T-cell (primary cell): ENCODE measurements around the gene VMP1. TPM values are rescaled to one million over a fixed set of nuclear protein-coding genes. Genes with fewer than 3 reads are reported as not detected.

Experiments
- ATAC-seq, 4 experiments: fragments of 200-7000 bp in 3 of 4; fragments of 150-1000 bp in 1 of 4; cut with Tn5 transposase; replicated peaks in 1 of 4; 1 replicate in 3 of 4; 2 replicates in 1 of 4; pipeline ENCODE4 v1.10.0; 2021; ENCODE audit warnings: moderate library complexity in 3 of 4, mild to moderate bottlenecking in 2 of 4, moderate number of reproducible peaks in 1 of 4
- CTCF ChIA-PET, 2 donors: fragments of 300-600 bp; sonication (Branson Sonifier 250); formaldehyde crosslinking; loops; one replicate each; lab custom pipeline; 2022; ENCODE audit warnings: antibody characterized with exemption in 2 of 2; lab: Charles Lee
- POLR2A ChIA-PET, 2 donors: fragments of 300-600 bp; sonication (Branson Sonifier 250); formaldehyde crosslinking; loops; one replicate each; lab custom pipeline; 2022; ENCODE audit warnings: antibody characterized with exemption in 2 of 2; lab: Charles Lee
- DNase-seq, 35 experiments: peaks; one replicate each; pipeline versions ENCODE4 v3.0.0 to v3.0.0-alpha.2; 2013 to 2023
- H3K27ac ChIP-seq: one replicate; pipeline ENCODE4 v1.5.1; 2013; ENCODE audit warnings: low read length
- H3K27me3 ChIP-seq, 2 experiments: replicated peaks in 1 of 2; 1 replicate in 1 of 2; 2 replicates in 1 of 2; pipeline versions ENCODE4 v1.6.1 to v1.7.0; 2013; ENCODE audit warnings: low read length in 1 of 2, mixed read lengths in 1 of 2; ENCODE audit not compliant: control insufficient read depth in 2 of 2, insufficient read depth in 2 of 2; ENCODE audit errors: extremely low read depth in 1 of 2
- H3K36me3 ChIP-seq, 2 donors: 1 replicate in 1 of 2; 2 replicates in 1 of 2; pipeline versions ENCODE4 v1.6.1 to v1.7.0; 2013; ENCODE audit warnings: low read length in 1 of 2; ENCODE audit not compliant: control insufficient read depth in 2 of 2, insufficient read depth in 1 of 2; ENCODE audit errors: extremely low read depth in 1 of 2
- H3K4me1 ChIP-seq, 2 experiments: 1 replicate in 1 of 2; 2 replicates in 1 of 2; pipeline versions ENCODE4 v1.6.1 to v1.7.0; 2013; ENCODE audit warnings: low read length in 2 of 2, mixed read lengths in 1 of 2; ENCODE audit not compliant: insufficient read depth in 2 of 2, control insufficient read depth in 1 of 2; ENCODE audit errors: extremely low read depth in 1 of 2
- H3K4me3 ChIP-seq, 2 donors: 1 replicate in 1 of 2; 2 replicates in 1 of 2; pipeline versions ENCODE4 v1.5.1 to v1.7.0; 2013; ENCODE audit warnings: mild to moderate bottlenecking in 2 of 2, low read length in 1 of 2, moderate library complexity in 1 of 2; ENCODE audit not compliant: control insufficient read depth in 1 of 2; ENCODE audit errors: extremely low read depth in 1 of 2
- H3K9me3 ChIP-seq: 2 replicates; pipeline ENCODE4 v1.7.0; 2013
- H3K27ac Mint-ChIP-seq, 2 donors: one replicate each; pipeline ENCODE4 v1.8.0; 2020 to 2021; ENCODE audit warnings: mild to moderate bottlenecking in 2 of 2, mixed read lengths in 2 of 2
- H3K27me3 Mint-ChIP-seq, 2 donors: one replicate each; pipeline ENCODE4 v1.8.0; 2021 to 2022; ENCODE audit warnings: mixed read lengths in 2 of 2
- H3K36me3 Mint-ChIP-seq: one replicate; pipeline ENCODE4 v1.8.0; 2021; ENCODE audit warnings: mixed read lengths
- H3K4me1 Mint-ChIP-seq, 3 donors: one replicate each; pipeline ENCODE4 v1.8.0; 2020 to 2022; ENCODE audit warnings: mixed read lengths in 3 of 3, mild to moderate bottlenecking in 1 of 3
- H3K4me3 Mint-ChIP-seq, 3 donors: one replicate each; pipeline ENCODE4 v1.8.0; 2020 to 2022; ENCODE audit warnings: mild to moderate bottlenecking in 3 of 3, mixed read lengths in 3 of 3, moderate library complexity in 3 of 3
- H3K9me3 Mint-ChIP-seq, 3 donors: one replicate each; pipeline ENCODE4 v1.8.0; 2020 to 2022; ENCODE audit warnings: mixed read lengths in 3 of 3
- WGBS: methylation state at CpG from one replicate; pipeline ENCODE4 v1.1.5; 2013; ENCODE audit warnings: missing lambda C conversion rate; ENCODE audit not compliant: insufficient coverage; 5-methylcytosine and 5-hydroxymethylcytosine counted together
- total RNA-seq, 35 experiments: library from RNA in 6 of 35; stranded (reverse) in 6 of 35; fragments of 120-200 nt in 1 of 35; gene quantifications; one replicate each; pipeline versions ENCODE4 v1.2.1 to v1.2.4 and lab custom pipeline; 2013 to 2026

The VMP1 gene
- total RNA-seq, 5 donors from 2014 or later (not counting 1 experiment from before 2014, with no cell fraction given), result 93.7 to 104 (median 97.6) TPM

DNA sequence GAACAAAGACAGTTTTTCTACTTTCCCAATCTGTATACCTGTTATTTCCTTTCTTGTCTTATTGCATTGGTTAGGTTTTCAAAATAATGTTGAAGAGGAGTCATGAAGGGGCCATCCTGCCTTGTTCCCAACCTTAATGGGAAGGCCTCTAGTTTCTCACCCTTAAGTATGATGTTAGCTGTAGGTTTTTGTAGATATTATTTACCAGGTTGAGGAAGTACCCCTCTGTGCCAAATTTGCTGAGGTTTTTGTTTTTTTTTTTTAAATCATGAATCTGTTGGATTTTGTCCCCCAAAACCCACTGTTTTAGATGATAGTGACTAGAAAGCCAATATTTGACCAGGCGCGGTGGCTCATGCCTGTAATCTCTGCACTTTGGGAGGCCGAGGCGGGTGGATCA lies 36.4 kb downstream of the VMP1 start:
- H3K9me3 Mint-ChIP-seq, result peaks cover 0 to 7% (median 7%) of the 10 kb centered on the region in 3 donors
- ATAC-seq, result no peak
- H3K4me1 Mint-ChIP-seq, result peaks cover 0 to 4% (median 0%) of the 10 kb centered on the region in 3 donors
- no peak overlapping the region for H3K27ac Mint-ChIP-seq
- DNase-seq, result no peak
- H3K27me3 Mint-ChIP-seq, result no peaks in the 10 kb centered on the region
- WGBS, result no CpG with 5 or more reads among the region's 4 CpGs
- POLR2A ChIA-PET, result interaction anchor here in 1 of 2 donors (0.6 kb wide), 1 partner anchor 12 kb away, joined by 5 read pairs; no protein-coding TSS in a partner anchor
- H3K36me3 ChIP-seq, result peaks cover 0 to 9% of the 10 kb centered on the region in 2 donors
- CTCF ChIA-PET, result interaction anchor here (0.6 to 0.7 kb wide), 5 partner anchors 10 to 1631 kb away, joined by 3 to 4 read pairs (median 3); no protein-coding TSS in a partner anchor
- no peaks in the 10 kb centered on the region for H3K9me3 ChIP-seq
- H3K36me3 Mint-ChIP-seq, result peaks cover 24% of the 10 kb centered on the region
- no peaks in the 10 kb centered on the region for H3K4me1 ChIP-seq
- H3K27me3 ChIP-seq, result no peaks in the 10 kb centered on the region
- no peak overlapping the region for H3K4me3 Mint-ChIP-seq
- H3K27ac ChIP-seq, result no peak overlapping the region
- H3K4me3 ChIP-seq, result no peak overlapping the region

DNA sequence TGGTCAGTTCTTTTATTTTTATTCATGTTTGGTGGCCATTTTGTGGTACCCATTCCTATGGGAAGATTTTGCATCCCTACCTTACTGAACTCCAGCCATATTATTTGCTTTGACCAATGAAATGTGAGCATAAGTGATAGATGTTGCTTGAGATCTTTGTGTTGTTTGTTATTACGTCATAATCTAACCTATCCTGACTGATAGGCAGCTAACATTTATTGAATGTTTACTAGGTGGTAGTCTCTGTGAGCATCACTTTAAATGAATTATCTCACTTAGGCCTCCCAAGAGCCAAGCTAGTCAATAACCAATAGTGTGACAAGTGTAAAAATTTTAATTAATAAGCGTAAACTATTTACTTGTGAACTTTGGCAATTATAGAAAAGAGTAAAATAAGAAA lies 37.6 kb downstream of the VMP1 start:
- ATAC-seq, result no peak
- ChIA-PET POLR2A (interaction anchor here in 1 of 2 donors (0.6 kb wide), 1 partner anchor 91 kb away, joined by 5 read pairs; no protein-coding TSS in a partner anchor), CTCF (interaction anchor here (0.6 to 1.3 kb wide), 5 partner anchors 9 to 484 kb away, joined by 3 to 4 read pairs (median 3); no protein-coding TSS in a partner anchor)
- Histone ChIP-seq H3K9me3 (no peaks in the 10 kb centered on the region), H3K36me3 (peaks cover 0 to 9% of the 10 kb centered on the region in 2 donors), H3K4me3 (no peak overlapping the region), H3K27ac (no peak overlapping the region), H3K27me3 (no peaks in the 10 kb centered on the region), H3K4me1 (no peaks in the 10 kb centered on the region)
- WGBS, result no CpG with 5 or more reads among the region's 2 CpGs
- Mint-ChIP-seq H3K27ac (no peak overlapping the region), H3K27me3 (no peaks in the 10 kb centered on the region), H3K4me1 (peaks cover 0 to 4% (median 0%) of the 10 kb centered on the region in 3 donors), H3K36me3 (peaks cover 24% of the 10 kb centered on the region), H3K9me3 (peaks cover 0 to 7% (median 7%) of the 10 kb centered on the region in 3 donors), H3K4me3 (no peak overlapping the region)
- DNase-seq, result no peak

GRCh38 chr17:59746849-59747445 lies 39.5 kb downstream of the VMP1 start:
- H3K4me3 Mint-ChIP-seq, result no peak overlapping the region
- DNase-seq, result peak in 1 of 35 experiments; percentile 50
- 93% methylated on average over 3 of the region's 4 CpGs for WGBS
- H3K27me3 ChIP-seq, result no peaks in the 10 kb centered on the region
- peaks cover 0 to 6% of the 10 kb centered on the region in 2 donors for H3K36me3 ChIP-seq
- H3K9me3 ChIP-seq, result no peaks in the 10 kb centered on the region
- H3K36me3 Mint-ChIP-seq, result peaks cover 13% of the 10 kb centered on the region
- no peak overlapping the region for H3K27ac Mint-ChIP-seq
- H3K4me3 ChIP-seq, result no peak overlapping the region
- no peak overlapping the region for H3K27ac ChIP-seq
- ChIA-PET POLR2A (interaction anchor here in 1 of 2 donors (0.6 to 0.7 kb wide), 3 partner anchors 39 to 218 kb away, joined by 4 to 7 read pairs (median 6); partner anchors contain the start of gene RNFT1), CTCF (interaction anchor here in 1 of 2 donors (0.9 to 1.2 kb wide), 3 partner anchors 21 to 113 kb away, joined by 3 to 5 read pairs (median 5); no protein-coding TSS in a partner anchor)
- no peaks in the 10 kb centered on the region for H3K27me3 Mint-ChIP-seq
- H3K9me3 Mint-ChIP-seq, result peaks cover 0 to 7% (median 7%) of the 10 kb centered on the region in 3 donors
- peaks cover 2 to 7% (median 3%) of the 10 kb centered on the region in 3 donors for H3K4me1 Mint-ChIP-seq
- ATAC-seq, result peak in 2 of 4 experiments; percentile 40 to 53
- no peaks in the 10 kb centered on the region for H3K4me1 ChIP-seq

DNA sequence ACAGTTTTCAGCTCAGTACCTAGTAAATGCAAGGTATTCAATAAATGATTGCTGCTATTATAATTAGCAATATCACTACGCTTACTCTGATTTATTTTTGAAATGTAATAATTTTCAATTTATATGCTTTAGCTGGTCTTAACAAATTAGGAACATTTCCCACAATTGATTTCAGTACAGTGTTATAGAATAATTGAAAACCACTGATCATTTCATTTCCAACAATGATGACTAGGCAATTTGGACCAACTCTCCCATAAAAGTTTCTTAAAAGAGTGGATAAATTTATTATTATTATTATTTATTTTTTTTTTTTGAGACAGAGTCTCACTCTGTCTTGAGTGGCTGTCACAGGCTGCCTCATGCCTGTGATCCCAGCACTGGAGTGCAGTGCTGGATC lies 41.1 kb downstream of the VMP1 start:
- peaks cover 4% of the 10 kb centered on the region for H3K36me3 Mint-ChIP-seq
- no peaks in the 10 kb centered on the region for H3K27me3 Mint-ChIP-seq
- ATAC-seq (no peak), DNase-seq (no peak)
- no CpG with 5 or more reads among the region's 1 CpG for WGBS
- Histone ChIP-seq H3K27me3 (no peaks in the 10 kb centered on the region), H3K4me1 (no peaks in the 10 kb centered on the region), H3K4me3 (no peak overlapping the region), H3K27ac (no peak overlapping the region), H3K9me3 (no peaks in the 10 kb centered on the region), H3K36me3 (no peaks in the 10 kb centered on the region)
- peaks cover 6 to 16% (median 11%) of the 10 kb centered on the region in 3 donors for H3K4me1 Mint-ChIP-seq
- H3K9me3 Mint-ChIP-seq, result no peaks in the 10 kb centered on the region
- H3K4me3 Mint-ChIP-seq, result no peak overlapping the region
- H3K27ac Mint-ChIP-seq, result no peak overlapping the region
- ChIA-PET CTCF (interaction anchor here in 1 of 2 donors (0.7 to 1.3 kb wide), 3 partner anchors 288 to 393 kb away, joined by 5 to 9 read pairs (median 5); no protein-coding TSS in a partner anchor), POLR2A (no interaction called here)

DNA sequence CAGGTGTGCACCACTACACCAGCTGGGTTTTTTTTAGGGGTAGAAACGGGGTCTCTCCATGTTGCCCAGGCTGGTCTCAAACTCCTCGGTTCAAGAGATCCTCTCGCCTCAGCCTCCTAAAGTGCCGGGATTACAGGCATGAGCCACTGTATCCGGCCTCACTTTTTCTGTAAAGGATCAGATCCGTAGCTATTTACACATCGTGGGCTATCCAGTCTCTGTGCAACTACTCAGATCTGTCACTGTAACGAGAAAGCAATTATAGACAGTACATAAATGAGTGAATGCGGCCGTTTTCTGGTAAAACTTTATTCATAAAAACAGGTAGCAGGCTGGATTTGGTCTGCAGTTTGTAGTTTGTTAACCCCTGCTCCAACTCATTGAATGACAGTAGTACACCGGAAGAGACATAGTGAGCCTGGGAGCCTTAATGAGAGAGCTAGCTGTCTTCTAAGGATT lies 44.5 kb downstream of the VMP1 start:
- ATAC-seq (peak in 1 of 4 experiments; percentile 24), DNase-seq (peak in 1 of 35 experiments; percentile 9)
- no peaks in the 10 kb centered on the region for H3K27me3 ChIP-seq
- Mint-ChIP-seq H3K27ac (peak overlapping the region; percentile 69 to 75), H3K4me3 (peak overlapping the region in 1 of 3 donors; percentile 8), H3K27me3 (no peaks in the 10 kb centered on the region), H3K36me3 (peaks cover 4% of the 10 kb centered on the region), H3K9me3 (no peaks in the 10 kb centered on the region), H3K4me1 (peaks cover 18 to 41% (median 40%) of the 10 kb centered on the region in 3 donors)
- H3K4me3 ChIP-seq, result no peak overlapping the region
- WGBS, result 59% methylated on average over 6 of the region's 11 CpGs
- H3K36me3 ChIP-seq, result peaks cover 0 to 4% of the 10 kb centered on the region in 2 donors
- CTCF ChIA-PET, result interaction anchor here (0.6 to 4.1 kb wide), 12 partner anchors 11 to 110 kb away, joined by 3 to 37 read pairs (median 4); partner anchors contain the start of genes PTRH2 (in 1 of the 2) and VMP1 (in 1 of the 2)
- H3K27ac ChIP-seq, result peak overlapping the region; percentile 13
- H3K9me3 ChIP-seq, result no peaks in the 10 kb centered on the region
- POLR2A ChIA-PET, result interaction anchor here (0.5 to 1.2 kb wide), 3 partner anchors 105 to 141 kb away, joined by 3 to 6 read pairs (median 4); partner anchors contain the start of genes RPS6KB1 (in 1 of the 2) and TUBD1 (in 1 of the 2)
- H3K4me1 ChIP-seq, result no peaks in the 10 kb centered on the region

DNA sequence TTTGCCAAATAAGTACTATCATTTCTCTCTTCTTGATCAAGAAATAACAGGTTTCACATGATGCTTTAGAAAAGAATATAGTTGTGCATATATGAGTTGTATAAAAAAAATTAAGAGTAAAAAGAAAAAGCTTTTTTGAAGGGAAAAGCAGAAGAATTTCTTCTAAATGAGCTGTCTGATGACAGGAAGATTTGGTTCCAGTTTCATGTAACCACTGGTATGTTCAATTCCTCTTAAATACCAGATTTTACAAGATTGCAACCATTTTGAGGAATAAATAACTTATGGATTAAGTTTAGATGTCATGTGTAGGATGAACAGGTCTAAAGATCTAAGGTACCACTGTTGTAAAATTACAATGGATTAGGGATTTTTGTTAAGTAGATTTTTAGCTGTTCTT lies 45.0 kb downstream of the VMP1 start:
- peak overlapping the region; percentile 69 to 75 for H3K27ac Mint-ChIP-seq
- H3K36me3 ChIP-seq, result peaks cover 0 to 4% of the 10 kb centered on the region in 2 donors
- H3K9me3 ChIP-seq, result no peaks in the 10 kb centered on the region
- H3K27me3 Mint-ChIP-seq, result no peaks in the 10 kb centered on the region
- H3K27ac ChIP-seq, result peak overlapping the region; percentile 13
- CTCF ChIA-PET, result interaction anchor here (0.7 to 4.1 kb wide), 14 partner anchors 10 to 285 kb away, joined by 3 to 37 read pairs (median 4); partner anchors contain the start of genes PTRH2 (in 1 of the 2) and VMP1 (in 1 of the 2)
- DNase-seq, result no peak
- POLR2A ChIA-PET, result interaction anchor here (0.5 to 1.8 kb wide), 4 partner anchors 85 to 140 kb away, joined by 3 to 10 read pairs (median 5); partner anchors contain the start of genes RPS6KB1 (in 1 of the 2) and TUBD1 (in 1 of the 2)
- H3K4me1 ChIP-seq, result no peaks in the 10 kb centered on the region
- H3K36me3 Mint-ChIP-seq, result peaks cover 4% of the 10 kb centered on the region
- H3K9me3 Mint-ChIP-seq, result no peaks in the 10 kb centered on the region
- ATAC-seq, result no peak
- H3K4me3 ChIP-seq, result no peak overlapping the region
- no peak overlapping the region for H3K4me3 Mint-ChIP-seq
- no peaks in the 10 kb centered on the region for H3K27me3 ChIP-seq
- H3K4me1 Mint-ChIP-seq, result peaks cover 18 to 42% (median 40%) of the 10 kb centered on the region in 3 donors
